HEK293 (cell line): ENCODE measurements around the gene BRD3.

ENCODE experiments used
- GLIS2 ChIP-seq: fragments of 450-650 bp; formaldehyde crosslinking; IDR thresholded peaks from 2 replicates; pipeline ENCODE4 v1.5.1; 2016; ENCODE audit warnings: missing biosample characterization, missing genetic modification characterization
- KLF1 ChIP-seq: fragments of 450-650 bp; formaldehyde crosslinking; IDR thresholded peaks from 2 replicates; pipeline ENCODE4 v1.5.1; 2016; ENCODE audit warnings: missing biosample characterization, missing genetic modification characterization
- MZF1 ChIP-seq: fragments of 450-650 bp; formaldehyde crosslinking; IDR thresholded peaks from 2 replicates; pipeline ENCODE4 v1.5.1; 2017; ENCODE audit warnings: missing biosample characterization, missing genetic modification characterization, borderline replicate concordance
- SP3 ChIP-seq: fragments of 450-650 bp; formaldehyde crosslinking; IDR thresholded peaks from 2 replicates; pipeline ENCODE4 v1.5.1; 2016; ENCODE audit warnings: missing biosample characterization, missing genetic modification characterization
- ZNF140 ChIP-seq: fragments of 450-650 bp; formaldehyde crosslinking; IDR thresholded peaks from 2 replicates; pipeline ENCODE4 v1.5.1; 2016; ENCODE audit warnings: missing biosample characterization, missing genetic modification characterization
- ZNF146 ChIP-seq: fragments of 450-650 bp; formaldehyde crosslinking; IDR thresholded peaks from 2 replicates; pipeline ENCODE4 v1.5.1; 2016; ENCODE audit warnings: missing biosample characterization, missing genetic modification characterization
- ZNF19 ChIP-seq: fragments of 450-650 bp; formaldehyde crosslinking; IDR thresholded peaks from 2 replicates; pipeline ENCODE4; 2016; ENCODE audit warnings: missing biosample characterization, missing genetic modification characterization, low read depth
- ZNF2 ChIP-seq: fragments of 450-650 bp; formaldehyde crosslinking; IDR thresholded peaks from 2 replicates; pipeline ENCODE4 v1.5.1; 2016; ENCODE audit warnings: missing biosample characterization, missing genetic modification characterization
- ZNF214 ChIP-seq: fragments of 450-650 bp; formaldehyde crosslinking; IDR thresholded peaks from 2 replicates; pipeline ENCODE4 v1.5.1; 2017; ENCODE audit warnings: missing biosample characterization, mild to moderate bottlenecking, missing genetic modification characterization, borderline replicate concordance
- ZNF223 ChIP-seq: fragments of 450-650 bp; formaldehyde crosslinking; IDR thresholded peaks from 2 replicates; pipeline ENCODE4 v1.5.1; 2016; ENCODE audit warnings: missing biosample characterization, missing genetic modification characterization
- ZNF354C ChIP-seq: fragments of 450-650 bp; formaldehyde crosslinking; IDR thresholded peaks from 2 replicates; pipeline ENCODE4 v1.5.1; 2016; ENCODE audit warnings: missing biosample characterization, missing genetic modification characterization, low read depth, borderline replicate concordance
- ZNF501 ChIP-seq: fragments of 450-650 bp; formaldehyde crosslinking; IDR thresholded peaks from 2 replicates; pipeline ENCODE4 v1.5.1; 2016; ENCODE audit warnings: missing biosample characterization, missing genetic modification characterization
- ZNF529 ChIP-seq: fragments of 450-650 bp; formaldehyde crosslinking; IDR thresholded peaks from 2 replicates; pipeline ENCODE4 v1.5.1; 2017; ENCODE audit warnings: missing genetic modification characterization, missing biosample characterization; ENCODE audit not compliant: insufficient replicate concordance
- ZNF677 ChIP-seq: fragments of 450-650 bp; IDR thresholded peaks from 2 replicates; pipeline ENCODE4 v1.5.0; 2018; ENCODE audit warnings: missing biosample characterization, mild to moderate bottlenecking, missing genetic modification characterization, moderate library complexity
- ZNF747 ChIP-seq: fragments of 450-650 bp; formaldehyde crosslinking; IDR thresholded peaks from 2 replicates; pipeline ENCODE4 v1.5.1; 2016; ENCODE audit warnings: missing biosample characterization, missing genetic modification characterization
- ZNF76 ChIP-seq: fragments of 450-650 bp; formaldehyde crosslinking; IDR thresholded peaks from 2 replicates; pipeline ENCODE4; 2016; ENCODE audit warnings: low read depth, missing biosample characterization, missing genetic modification characterization, borderline replicate concordance
- ZXDB ChIP-seq: fragments of 450-650 bp; formaldehyde crosslinking; IDR thresholded peaks from 2 replicates; pipeline ENCODE4 v1.5.1; 2016; ENCODE audit warnings: missing biosample characterization, missing genetic modification characterization
- TF ChIP-seq, protein P1 (sequence below): fragments of 450-650 bp; formaldehyde crosslinking; IDR thresholded peaks from 2 replicates; pipeline ENCODE4 v1.5.1; 2016; ENCODE audit warnings: missing biosample characterization, missing genetic modification characterization, borderline replicate concordance
- TF ChIP-seq, protein P2 (sequence below): fragments of 450-650 bp; formaldehyde crosslinking; IDR thresholded peaks from 2 replicates; pipeline ENCODE4 v1.5.1; 2017; ENCODE audit warnings: missing biosample characterization, missing genetic modification characterization
- TF ChIP-seq, protein P3 (sequence below): fragments of 450-650 bp; formaldehyde crosslinking; IDR thresholded peaks from 2 replicates; pipeline ENCODE4 v1.5.1; 2016; ENCODE audit warnings: missing biosample characterization, missing genetic modification characterization
- TF ChIP-seq, protein P4 (sequence below): fragments of 450-650 bp; formaldehyde crosslinking; IDR thresholded peaks from 2 replicates; pipeline ENCODE4 v1.5.1; 2017; ENCODE audit warnings: missing biosample characterization, missing genetic modification characterization
- TF ChIP-seq, protein P5 (sequence below): fragments of 450-650 bp; formaldehyde crosslinking; IDR thresholded peaks from 2 replicates; pipeline ENCODE4 v1.5.1; 2016; ENCODE audit warnings: missing biosample characterization, missing genetic modification characterization
- TF ChIP-seq, protein P6 (sequence below): fragments of 450-650 bp; formaldehyde crosslinking; IDR thresholded peaks from 2 replicates; pipeline ENCODE4 v1.5.1; 2016; ENCODE audit warnings: missing biosample characterization, missing genetic modification characterization, low read depth
- TF ChIP-seq, protein P7 (sequence below): fragments of 450-650 bp; formaldehyde crosslinking; IDR thresholded peaks from 2 replicates; pipeline ENCODE4 v1.5.1; 2017; ENCODE audit warnings: missing biosample characterization, missing genetic modification characterization

The BRD3 gene

DNA sequence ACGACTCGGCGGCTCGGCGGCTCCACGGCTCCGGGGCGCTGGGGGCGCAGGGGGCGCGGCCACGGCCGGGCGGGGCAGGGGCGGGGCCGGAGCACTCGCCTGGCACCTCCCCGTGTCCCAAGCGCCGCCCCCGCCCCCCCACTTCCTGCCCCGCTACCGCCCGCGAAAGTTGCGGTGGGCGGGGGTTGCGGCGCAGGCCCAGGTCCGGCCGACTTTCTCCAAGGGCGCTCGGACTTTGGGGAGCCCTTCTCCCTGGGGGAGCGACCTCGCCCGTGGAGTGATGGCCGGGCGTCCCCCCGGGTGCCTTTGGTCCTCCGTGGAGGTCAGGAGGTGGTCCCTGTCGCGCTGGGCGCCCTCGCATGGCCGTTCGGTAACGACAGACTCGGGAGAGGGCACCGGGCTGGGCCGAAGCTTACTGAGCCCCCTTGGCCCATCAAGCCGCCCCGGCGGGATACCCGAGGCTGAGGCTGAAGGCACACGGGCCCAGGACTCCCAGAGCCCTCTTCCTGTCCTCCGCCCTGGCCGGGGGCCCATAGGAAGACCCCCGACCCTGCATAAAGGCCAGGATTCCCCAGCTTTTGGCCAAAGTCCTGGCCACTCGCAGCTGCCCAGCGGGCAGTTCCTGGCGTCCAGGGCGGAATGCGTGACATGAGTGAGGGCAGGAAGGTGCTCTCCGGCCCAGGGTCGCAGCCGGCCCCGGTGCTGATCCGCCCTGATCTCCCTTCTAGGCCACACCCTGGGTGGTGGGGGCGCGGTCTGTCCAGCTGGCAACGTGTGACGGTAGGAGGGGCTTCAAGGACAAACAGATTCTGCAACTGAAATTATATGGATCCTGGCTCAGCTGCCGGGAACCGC, 74.8 kb downstream of the BRD3 start (continued):
- TF ChIP-seq, protein P1, sequence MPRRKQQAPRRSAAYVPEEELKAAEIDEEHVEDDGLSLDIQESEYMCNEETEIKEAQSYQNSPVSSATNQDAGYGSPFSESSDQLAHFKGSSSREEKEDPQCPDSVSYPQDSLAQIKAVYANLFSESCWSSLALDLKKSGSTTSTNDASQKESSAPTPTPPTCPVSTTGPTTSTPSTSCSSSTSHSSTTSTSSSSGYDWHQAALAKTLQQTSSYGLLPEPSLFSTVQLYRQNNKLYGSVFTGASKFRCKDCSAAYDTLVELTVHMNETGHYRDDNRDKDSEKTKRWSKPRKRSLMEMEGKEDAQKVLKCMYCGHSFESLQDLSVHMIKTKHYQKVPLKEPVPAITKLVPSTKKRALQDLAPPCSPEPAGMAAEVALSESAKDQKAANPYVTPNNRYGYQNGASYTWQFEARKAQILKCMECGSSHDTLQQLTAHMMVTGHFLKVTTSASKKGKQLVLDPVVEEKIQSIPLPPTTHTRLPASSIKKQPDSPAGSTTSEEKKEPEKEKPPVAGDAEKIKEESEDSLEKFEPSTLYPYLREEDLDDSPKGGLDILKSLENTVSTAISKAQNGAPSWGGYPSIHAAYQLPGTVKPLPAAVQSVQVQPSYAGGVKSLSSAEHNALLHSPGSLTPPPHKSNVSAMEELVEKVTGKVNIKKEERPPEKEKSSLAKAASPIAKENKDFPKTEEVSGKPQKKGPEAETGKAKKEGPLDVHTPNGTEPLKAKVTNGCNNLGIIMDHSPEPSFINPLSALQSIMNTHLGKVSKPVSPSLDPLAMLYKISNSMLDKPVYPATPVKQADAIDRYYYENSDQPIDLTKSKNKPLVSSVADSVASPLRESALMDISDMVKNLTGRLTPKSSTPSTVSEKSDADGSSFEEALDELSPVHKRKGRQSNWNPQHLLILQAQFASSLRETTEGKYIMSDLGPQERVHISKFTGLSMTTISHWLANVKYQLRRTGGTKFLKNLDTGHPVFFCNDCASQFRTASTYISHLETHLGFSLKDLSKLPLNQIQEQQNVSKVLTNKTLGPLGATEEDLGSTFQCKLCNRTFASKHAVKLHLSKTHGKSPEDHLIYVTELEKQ (tag by site-specific recombination) = no peak
- TF ChIP-seq ZNF140 (tag by site-specific recombination) = no peak
- TF ChIP-seq, protein P2, sequence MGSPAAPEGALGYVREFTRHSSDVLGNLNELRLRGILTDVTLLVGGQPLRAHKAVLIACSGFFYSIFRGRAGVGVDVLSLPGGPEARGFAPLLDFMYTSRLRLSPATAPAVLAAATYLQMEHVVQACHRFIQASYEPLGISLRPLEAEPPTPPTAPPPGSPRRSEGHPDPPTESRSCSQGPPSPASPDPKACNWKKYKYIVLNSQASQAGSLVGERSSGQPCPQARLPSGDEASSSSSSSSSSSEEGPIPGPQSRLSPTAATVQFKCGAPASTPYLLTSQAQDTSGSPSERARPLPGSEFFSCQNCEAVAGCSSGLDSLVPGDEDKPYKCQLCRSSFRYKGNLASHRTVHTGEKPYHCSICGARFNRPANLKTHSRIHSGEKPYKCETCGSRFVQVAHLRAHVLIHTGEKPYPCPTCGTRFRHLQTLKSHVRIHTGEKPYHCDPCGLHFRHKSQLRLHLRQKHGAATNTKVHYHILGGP (tag by site-specific recombination) = no peak
- TF ChIP-seq, protein P3, sequence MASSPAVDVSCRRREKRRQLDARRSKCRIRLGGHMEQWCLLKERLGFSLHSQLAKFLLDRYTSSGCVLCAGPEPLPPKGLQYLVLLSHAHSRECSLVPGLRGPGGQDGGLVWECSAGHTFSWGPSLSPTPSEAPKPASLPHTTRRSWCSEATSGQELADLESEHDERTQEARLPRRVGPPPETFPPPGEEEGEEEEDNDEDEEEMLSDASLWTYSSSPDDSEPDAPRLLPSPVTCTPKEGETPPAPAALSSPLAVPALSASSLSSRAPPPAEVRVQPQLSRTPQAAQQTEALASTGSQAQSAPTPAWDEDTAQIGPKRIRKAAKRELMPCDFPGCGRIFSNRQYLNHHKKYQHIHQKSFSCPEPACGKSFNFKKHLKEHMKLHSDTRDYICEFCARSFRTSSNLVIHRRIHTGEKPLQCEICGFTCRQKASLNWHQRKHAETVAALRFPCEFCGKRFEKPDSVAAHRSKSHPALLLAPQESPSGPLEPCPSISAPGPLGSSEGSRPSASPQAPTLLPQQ = no peak
- no peak for TF ChIP-seq ZNF677 (tag by site-specific recombination)
- no peak for TF ChIP-seq ZNF19 (tag by site-specific recombination)
- TF ChIP-seq ZNF223 (tag by site-specific recombination) = no peak
- 0 out of 2 replicates have a peak, but pooled peaks have one; percentile 63 for TF ChIP-seq ZNF501
- TF ChIP-seq, protein P4, sequence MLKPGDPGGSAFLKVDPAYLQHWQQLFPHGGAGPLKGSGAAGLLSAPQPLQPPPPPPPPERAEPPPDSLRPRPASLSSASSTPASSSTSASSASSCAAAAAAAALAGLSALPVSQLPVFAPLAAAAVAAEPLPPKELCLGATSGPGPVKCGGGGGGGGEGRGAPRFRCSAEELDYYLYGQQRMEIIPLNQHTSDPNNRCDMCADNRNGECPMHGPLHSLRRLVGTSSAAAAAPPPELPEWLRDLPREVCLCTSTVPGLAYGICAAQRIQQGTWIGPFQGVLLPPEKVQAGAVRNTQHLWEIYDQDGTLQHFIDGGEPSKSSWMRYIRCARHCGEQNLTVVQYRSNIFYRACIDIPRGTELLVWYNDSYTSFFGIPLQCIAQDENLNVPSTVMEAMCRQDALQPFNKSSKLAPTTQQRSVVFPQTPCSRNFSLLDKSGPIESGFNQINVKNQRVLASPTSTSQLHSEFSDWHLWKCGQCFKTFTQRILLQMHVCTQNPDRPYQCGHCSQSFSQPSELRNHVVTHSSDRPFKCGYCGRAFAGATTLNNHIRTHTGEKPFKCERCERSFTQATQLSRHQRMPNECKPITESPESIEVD (tag by site-specific recombination) = no peak
- TF ChIP-seq, protein P5, sequence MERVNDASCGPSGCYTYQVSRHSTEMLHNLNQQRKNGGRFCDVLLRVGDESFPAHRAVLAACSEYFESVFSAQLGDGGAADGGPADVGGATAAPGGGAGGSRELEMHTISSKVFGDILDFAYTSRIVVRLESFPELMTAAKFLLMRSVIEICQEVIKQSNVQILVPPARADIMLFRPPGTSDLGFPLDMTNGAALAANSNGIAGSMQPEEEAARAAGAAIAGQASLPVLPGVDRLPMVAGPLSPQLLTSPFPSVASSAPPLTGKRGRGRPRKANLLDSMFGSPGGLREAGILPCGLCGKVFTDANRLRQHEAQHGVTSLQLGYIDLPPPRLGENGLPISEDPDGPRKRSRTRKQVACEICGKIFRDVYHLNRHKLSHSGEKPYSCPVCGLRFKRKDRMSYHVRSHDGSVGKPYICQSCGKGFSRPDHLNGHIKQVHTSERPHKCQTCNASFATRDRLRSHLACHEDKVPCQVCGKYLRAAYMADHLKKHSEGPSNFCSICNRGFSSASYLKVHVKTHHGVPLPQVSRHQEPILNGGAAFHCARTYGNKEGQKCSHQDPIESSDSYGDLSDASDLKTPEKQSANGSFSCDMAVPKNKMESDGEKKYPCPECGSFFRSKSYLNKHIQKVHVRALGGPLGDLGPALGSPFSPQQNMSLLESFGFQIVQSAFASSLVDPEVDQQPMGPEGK (tag by site-specific recombination) = peak; percentile 92
- TF ChIP-seq, protein P6, sequence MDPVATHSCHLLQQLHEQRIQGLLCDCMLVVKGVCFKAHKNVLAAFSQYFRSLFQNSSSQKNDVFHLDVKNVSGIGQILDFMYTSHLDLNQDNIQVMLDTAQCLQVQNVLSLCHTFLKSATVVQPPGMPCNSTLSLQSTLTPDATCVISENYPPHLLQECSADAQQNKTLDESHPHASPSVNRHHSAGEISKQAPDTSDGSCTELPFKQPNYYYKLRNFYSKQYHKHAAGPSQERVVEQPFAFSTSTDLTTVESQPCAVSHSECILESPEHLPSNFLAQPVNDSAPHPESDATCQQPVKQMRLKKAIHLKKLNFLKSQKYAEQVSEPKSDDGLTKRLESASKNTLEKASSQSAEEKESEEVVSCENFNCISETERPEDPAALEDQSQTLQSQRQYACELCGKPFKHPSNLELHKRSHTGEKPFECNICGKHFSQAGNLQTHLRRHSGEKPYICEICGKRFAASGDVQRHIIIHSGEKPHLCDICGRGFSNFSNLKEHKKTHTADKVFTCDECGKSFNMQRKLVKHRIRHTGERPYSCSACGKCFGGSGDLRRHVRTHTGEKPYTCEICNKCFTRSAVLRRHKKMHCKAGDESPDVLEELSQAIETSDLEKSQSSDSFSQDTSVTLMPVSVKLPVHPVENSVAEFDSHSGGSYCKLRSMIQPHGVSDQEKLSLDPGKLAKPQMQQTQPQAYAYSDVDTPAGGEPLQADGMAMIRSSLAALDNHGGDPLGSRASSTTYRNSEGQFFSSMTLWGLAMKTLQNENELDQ (tag by site-specific recombination) = no peak
- TF ChIP-seq MZF1 (tag by site-specific recombination) = no peak
- TF ChIP-seq ZNF354C (tag by site-specific recombination) = no peak
- peak; percentile 50; the same call in 1 of the 2 replicates for TF ChIP-seq ZNF76
- TF ChIP-seq ZNF214 (tag by site-specific recombination) = no peak
- TF ChIP-seq SP3 (tag by site-specific recombination) = peak; percentile 69
- no peak for TF ChIP-seq ZNF529 (tag by site-specific recombination)
- TF ChIP-seq GLIS2 (tag by site-specific recombination) = peak; percentile 91
- TF ChIP-seq ZNF2 (tag by site-specific recombination) = no peak
- TF ChIP-seq ZXDB (tag by site-specific recombination) = peak; percentile 92
- TF ChIP-seq ZNF146 (tag by site-specific recombination) = no peak
- TF ChIP-seq, protein P7, sequence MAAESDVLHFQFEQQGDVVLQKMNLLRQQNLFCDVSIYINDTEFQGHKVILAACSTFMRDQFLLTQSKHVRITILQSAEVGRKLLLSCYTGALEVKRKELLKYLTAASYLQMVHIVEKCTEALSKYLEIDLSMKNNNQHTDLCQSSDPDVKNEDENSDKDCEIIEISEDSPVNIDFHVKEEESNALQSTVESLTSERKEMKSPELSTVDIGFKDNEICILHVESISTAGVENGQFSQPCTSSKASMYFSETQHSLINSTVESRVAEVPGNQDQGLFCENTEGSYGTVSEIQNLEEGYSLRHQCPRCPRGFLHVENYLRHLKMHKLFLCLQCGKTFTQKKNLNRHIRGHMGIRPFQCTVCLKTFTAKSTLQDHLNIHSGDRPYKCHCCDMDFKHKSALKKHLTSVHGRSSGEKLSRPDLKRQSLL = no peak
- no peak for TF ChIP-seq ZNF747 (tag by site-specific recombination)
- TF ChIP-seq KLF1 (tag by site-specific recombination) = peak; percentile 97
